ENCODE measurements around the gene OLA1. TPM values are rescaled to one million over a fixed set of nuclear protein-coding genes. Genes with fewer than 3 reads are reported as not detected.

OLA1 gene
- total RNA-seq, 1 experiment from 2014 or later, result 109 TPM

- TF ChIP-seq OVOL2 (CRISPR knock-in tag; IDR thresholded peaks at IDR 0.05; ENCODE audit: borderline replicate concordance), result no peak
- TF ChIP-seq IRF1 (CRISPR knock-in tag; IDR thresholded peaks at IDR 0.05), result no peak
- no peak for TF ChIP-seq FOXP4 (CRISPR knock-in tag; IDR thresholded peaks at IDR 0.05)
- TF ChIP-seq PRRX2 (CRISPR knock-in tag; IDR thresholded peaks at IDR 0.05), result no peak
- no peak for TF ChIP-seq RORB (CRISPR knock-in tag; IDR thresholded peaks at IDR 0.05)
- TF ChIP-seq CDX4 (CRISPR knock-in tag; IDR thresholded peaks at IDR 0.05; ENCODE audit: borderline replicate concordance), result no peak
These were observed 11.9 kb downstream of the OLA1 start (continued) for GRCh38 chr2:174236429-174236828.

- ChIA-PET CTCF (interaction anchor here (0.9 kb wide), 1 partner anchor 109 kb away, joined by 4 read pairs; no protein-coding TSS in a partner anchor), POLR2A (no interaction called here)
- Mint-ChIP-seq H3K4me1 (peaks cover 6% of the 10 kb centered on the region), H3K4me3 (no peak overlapping the region), H3K27me3 (ENCODE audit: low read depth) (no peaks in the 10 kb centered on the region), H3K27ac (no peak overlapping the region), H3K36me3 (no peaks in the 10 kb centered on the region), H3K9me3 (no peaks in the 10 kb centered on the region)
- ATAC-seq, result no peak; the same call in 1 of the 2 replicates
- no peak for DNase-seq (ENCODE audit: low spot score)
- TF ChIP-seq HMGXB4 (CRISPR knock-in tag; IDR thresholded peaks at IDR 0.05), result no peak
- TF ChIP-seq ZNF416 (CRISPR knock-in tag; IDR thresholded peaks at IDR 0.05), result no peak
- TF ChIP-seq NFATC4 (CRISPR knock-in tag; IDR thresholded peaks at IDR 0.05), result no peak
- no peak for TF ChIP-seq ATF6 (CRISPR knock-in tag; IDR thresholded peaks at IDR 0.05)
- TF ChIP-seq ZNF423 (CRISPR knock-in tag; IDR thresholded peaks at IDR 0.05), result no peak
- no peak for TF ChIP-seq NFYB (CRISPR knock-in tag; conservative IDR thresholded peaks at IDR 0.05; ENCODE audit: low read depth)
- TF ChIP-seq ZNF317 (CRISPR knock-in tag; IDR thresholded peaks at IDR 0.05; ENCODE audit: borderline replicate concordance, low read depth), result no peak
- no peak for TF ChIP-seq ZBTB21 (CRISPR knock-in tag; IDR thresholded peaks at IDR 0.05; ENCODE audit: borderline replicate concordance)
- no peak for TF ChIP-seq ZNF121 (CRISPR knock-in tag; IDR thresholded peaks at IDR 0.05)
- no peak for TF ChIP-seq ARID4B (CRISPR knock-in tag; IDR thresholded peaks at IDR 0.05; ENCODE audit: borderline replicate concordance)
These were observed 12.7 kb downstream of the OLA1 start for GRCh38 chr2:174235680-174236079.

Measured in WTC11 (cell line).